Muscle layer of duodenum (tissue), 2 donors: ENCODE results near the gene GFI1B.

Experiments
- H3K27ac ChIP-seq: one replicate; pipeline ENCODE4 v1.7.0; 2013; ENCODE audit warnings: mild to moderate bottlenecking, low read length
- H3K27me3 ChIP-seq: one replicate; pipeline ENCODE4 v1.7.0; 2013; ENCODE audit warnings: low read depth, mild to moderate bottlenecking, control low read depth, low read length
- H3K36me3 ChIP-seq, 2 donors: one replicate each; pipeline ENCODE4 v1.7.0; 2013; ENCODE audit warnings: low read length in 2 of 2, control low read depth in 1 of 2, mild to moderate bottlenecking in 1 of 2; ENCODE audit not compliant: insufficient read depth in 2 of 2, control insufficient read depth in 1 of 2
- H3K4me1 ChIP-seq, 2 donors: one replicate each; pipeline ENCODE4 v1.7.0; 2013; ENCODE audit warnings: low read length in 2 of 2, mild to moderate bottlenecking in 2 of 2, control low read depth in 1 of 2, moderate library complexity in 1 of 2; ENCODE audit not compliant: insufficient read depth in 2 of 2, control insufficient read depth in 1 of 2
- H3K4me3 ChIP-seq, 2 donors: one replicate each; pipeline ENCODE4 v1.7.0; 2013; ENCODE audit warnings: low read length in 2 of 2, low read depth in 1 of 2, mild to moderate bottlenecking in 1 of 2
- H3K9me3 ChIP-seq, 2 donors: one replicate each; pipeline ENCODE4 v1.7.0; 2013; ENCODE audit warnings: low read length in 2 of 2, control low read depth in 1 of 2, mild to moderate bottlenecking in 1 of 2; ENCODE audit not compliant: control insufficient read depth in 1 of 2
- donor health status: healthy.

Gene GFI1B

GRCh38 chr9:132970324-132971062 is 8.0 kb upstream of the GFI1B start:
- Histone ChIP-seq H3K27ac (no peak overlapping the region), H3K9me3 (no peaks in the 10 kb centered on the region), H3K27me3 (no peaks in the 10 kb centered on the region), H3K4me3 (no peak overlapping the region), H3K36me3 (no peaks in the 10 kb centered on the region), H3K4me1 (no peaks in the 10 kb centered on the region)

DNA sequence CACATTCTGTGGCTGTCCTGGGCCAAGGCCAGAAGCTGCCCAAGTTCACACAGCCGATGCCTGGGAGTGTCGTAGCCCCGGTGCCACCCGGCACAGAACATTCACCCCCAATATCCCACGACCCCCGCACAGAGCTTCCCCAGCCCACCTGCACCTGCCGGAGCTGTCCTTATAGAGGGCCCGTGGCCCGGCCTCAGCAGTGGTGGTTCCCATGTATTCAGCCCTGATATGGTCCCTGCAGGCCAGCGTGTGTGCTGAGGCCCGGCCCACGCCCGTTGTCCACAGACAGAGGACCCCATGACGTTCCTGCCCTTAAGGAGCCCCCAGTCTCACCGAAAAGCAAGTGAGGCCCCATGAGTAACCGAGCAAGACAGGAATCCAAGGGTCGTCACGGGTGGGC is 5.3 kb upstream of the GFI1B start:
- Histone ChIP-seq H3K36me3 (no peaks in the 10 kb centered on the region), H3K27me3 (no peaks in the 10 kb centered on the region), H3K4me1 (peaks cover 0 to 6% of the 10 kb centered on the region in 2 donors), H3K9me3 (no peaks in the 10 kb centered on the region), H3K27ac (no peak overlapping the region), H3K4me3 (no peak overlapping the region)

DNA sequence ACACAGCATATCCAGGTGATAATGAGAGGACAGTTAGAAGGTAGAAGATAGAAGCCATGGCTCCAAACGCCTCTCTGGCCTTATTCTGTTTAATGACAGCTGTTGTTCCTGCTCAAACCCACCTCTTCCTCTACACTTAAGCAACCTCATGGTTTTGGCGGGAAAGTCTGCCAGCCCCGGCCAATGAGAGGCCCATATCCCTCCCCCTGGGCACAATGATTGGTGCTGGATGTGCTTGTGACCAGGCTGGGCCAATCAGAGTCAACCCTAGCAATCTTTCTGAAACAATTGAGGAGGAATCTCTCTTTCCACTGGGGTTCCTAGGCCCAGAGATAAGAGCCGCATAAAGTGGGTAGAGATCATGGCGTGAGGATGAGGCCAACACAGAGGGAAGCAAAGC is 4.8 kb upstream of the GFI1B start:
- peaks cover 3% of the 10 kb centered on the region for H3K27me3 ChIP-seq
- no peaks in the 10 kb centered on the region for H3K36me3 ChIP-seq
- H3K27ac ChIP-seq, result no peak overlapping the region

GRCh38 chr9:132975961-132976360 is 2.5 kb upstream of the GFI1B start:
- Histone ChIP-seq H3K27me3 (peaks cover 8% of the 10 kb centered on the region), H3K4me1 (peaks cover 0 to 6% of the 10 kb centered on the region in 2 donors), H3K36me3 (no peaks in the 10 kb centered on the region), H3K4me3 (no peak overlapping the region), H3K27ac (no peak overlapping the region), H3K9me3 (no peaks in the 10 kb centered on the region)

More for the DNA sequence above, 4.8 kb upstream of the GFI1B start:
- Histone ChIP-seq H3K4me3 (no peak overlapping the region), H3K9me3 (no peaks in the 10 kb centered on the region), H3K4me1 (peaks cover 0 to 6% of the 10 kb centered on the region in 2 donors)

DNA sequence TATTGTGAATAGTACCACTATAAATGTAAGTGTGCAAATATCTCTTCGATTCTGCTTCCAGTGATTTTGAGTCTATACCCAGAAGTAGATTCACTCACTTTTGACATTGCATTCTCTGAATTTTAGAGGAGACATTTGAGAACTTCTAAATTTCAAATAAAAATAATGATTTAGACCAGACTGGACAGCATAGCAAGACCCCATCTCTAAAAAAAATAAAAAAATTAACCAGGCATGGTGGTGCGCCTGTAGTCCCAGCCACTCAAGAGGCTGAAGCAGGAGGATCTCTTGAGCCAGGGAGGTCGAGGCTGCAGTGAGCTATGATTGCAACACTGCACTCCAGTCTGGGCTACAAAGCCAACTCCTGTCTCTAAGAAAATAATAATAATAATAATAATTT is 1.9 kb upstream of the GFI1B start:
- no peaks in the 10 kb centered on the region for H3K9me3 ChIP-seq
- no peak overlapping the region for H3K4me3 ChIP-seq
- peaks cover 8% of the 10 kb centered on the region for H3K27me3 ChIP-seq
- no peaks in the 10 kb centered on the region for H3K36me3 ChIP-seq
- peaks cover 0 to 6% of the 10 kb centered on the region in 2 donors for H3K4me1 ChIP-seq
- no peak overlapping the region for H3K27ac ChIP-seq

DNA sequence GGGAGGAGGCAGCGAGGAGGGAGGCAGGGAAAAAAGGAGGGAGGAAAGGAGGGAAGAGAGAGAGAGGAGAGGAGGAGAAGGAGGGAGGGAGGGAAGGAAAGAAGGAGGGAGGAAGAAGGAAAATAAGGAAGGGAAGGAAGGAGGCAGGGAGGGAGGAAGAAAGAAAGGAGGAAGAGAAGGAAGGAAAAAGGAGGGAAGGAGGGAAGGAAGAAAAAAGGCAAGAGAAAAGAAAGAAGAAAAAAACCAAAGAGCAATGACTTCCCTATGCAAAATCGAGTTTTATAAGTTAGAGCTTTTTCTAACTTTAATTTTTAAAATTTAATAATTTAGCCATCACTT is 413 bp upstream of the GFI1B start:
- no peak overlapping the region for H3K4me3 ChIP-seq
- peaks cover 8% of the 10 kb centered on the region for H3K27me3 ChIP-seq
- H3K4me1 ChIP-seq, result peaks cover 0 to 6% of the 10 kb centered on the region in 2 donors
- H3K9me3 ChIP-seq, result no peaks in the 10 kb centered on the region
- H3K27ac ChIP-seq, result no peak overlapping the region
- no peaks in the 10 kb centered on the region for H3K36me3 ChIP-seq

- H3K27ac ChIP-seq, result no peak overlapping the region
- peaks cover 0 to 6% of the 10 kb centered on the region in 2 donors for H3K4me1 ChIP-seq
- H3K36me3 ChIP-seq, result no peaks in the 10 kb centered on the region
- peaks cover 13% of the 10 kb centered on the region for H3K27me3 ChIP-seq
- no peak overlapping the region for H3K4me3 ChIP-seq
- no peaks in the 10 kb centered on the region for H3K9me3 ChIP-seq
These were observed 1.7 kb downstream of the GFI1B start for GRCh38 chr9:132980157-132980556.

GRCh38 chr9:132982458-132982857 is 4.0 kb downstream of the GFI1B start:
- H3K4me3 ChIP-seq, result no peak overlapping the region
- peaks cover 13% of the 10 kb centered on the region for H3K27me3 ChIP-seq
- H3K9me3 ChIP-seq, result no peaks in the 10 kb centered on the region
- no peak overlapping the region for H3K27ac ChIP-seq
- H3K4me1 ChIP-seq, result peaks cover 0 to 5% of the 10 kb centered on the region in 2 donors
- H3K36me3 ChIP-seq, result no peaks in the 10 kb centered on the region

DNA sequence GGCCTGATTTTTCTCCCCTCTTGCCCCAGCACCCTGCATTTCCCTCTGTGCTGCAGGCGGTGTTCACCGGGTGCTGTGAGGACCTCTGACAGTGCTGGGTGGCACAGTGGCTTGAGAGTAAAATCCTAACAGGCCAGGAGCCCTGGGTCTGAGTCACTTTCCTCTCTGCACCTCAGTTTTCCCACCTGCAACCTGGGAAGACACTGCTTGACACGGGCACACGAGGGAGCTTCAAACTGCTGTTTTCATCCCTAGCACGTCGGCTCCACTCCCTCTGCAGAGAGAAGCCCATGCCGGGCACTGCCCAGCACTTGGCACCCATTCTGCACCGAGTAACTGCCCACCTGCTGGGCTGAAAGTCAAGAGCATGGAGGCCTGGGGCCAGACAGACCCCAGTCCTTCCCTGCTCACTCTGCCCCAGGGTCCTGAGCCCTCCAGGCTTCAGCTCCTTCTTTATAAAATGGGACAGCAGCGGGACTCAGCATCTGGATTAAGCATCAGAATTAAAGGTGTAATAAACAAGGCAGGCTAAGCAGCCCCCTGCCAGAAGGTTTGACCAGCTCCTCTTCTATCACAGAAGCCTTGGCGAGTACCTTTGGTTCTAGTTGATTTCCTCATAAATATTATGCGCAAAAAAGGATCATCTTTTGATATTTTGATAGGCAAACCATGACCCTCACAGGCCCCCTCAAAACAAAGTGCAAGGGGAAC is 5.2 kb downstream of the GFI1B start:
- Histone ChIP-seq H3K9me3 (no peaks in the 10 kb centered on the region), H3K4me3 (no peak overlapping the region), H3K27me3 (peaks cover 11% of the 10 kb centered on the region)

GRCh38 chr9:132984202-132985070 is 5.9 kb downstream of the GFI1B start:
- peaks cover 8% of the 10 kb centered on the region for H3K27me3 ChIP-seq
- H3K36me3 ChIP-seq, result no peaks in the 10 kb centered on the region
- no peaks in the 10 kb centered on the region for H3K9me3 ChIP-seq
- H3K4me1 ChIP-seq, result no peaks in the 10 kb centered on the region
- no peak overlapping the region for H3K27ac ChIP-seq
- H3K4me3 ChIP-seq, result no peak overlapping the region

More for the DNA sequence above, 5.2 kb downstream of the GFI1B start:
- Histone ChIP-seq H3K27ac (no peak overlapping the region), H3K36me3 (no peaks in the 10 kb centered on the region), H3K4me1 (no peaks in the 10 kb centered on the region)

GRCh38 chr9:132985071-132985350 is 6.5 kb downstream of the GFI1B start:
- no peaks in the 10 kb centered on the region for H3K4me1 ChIP-seq
- H3K27ac ChIP-seq, result no peak overlapping the region
- H3K27me3 ChIP-seq, result peaks cover 5% of the 10 kb centered on the region

More at GRCh38 chr9:132985071-132985350, 6.5 kb downstream of the GFI1B start:
- Histone ChIP-seq H3K36me3 (no peaks in the 10 kb centered on the region), H3K9me3 (no peaks in the 10 kb centered on the region), H3K4me3 (no peak overlapping the region)
